SU-DHL-6 (cell line): ENCODE results near the gene CALML3.

Source experiments
- H2AFZ ChIP-seq: fragments of 200-600 bp; sonication (generic); 2 replicates; pipeline ENCODE4 v1.6.1; 2014; ENCODE audit warnings: low read depth, mild to moderate bottlenecking, moderate library complexity, mixed read lengths, antibody characterized with exemption, low read length; ENCODE audit not compliant: severe bottlenecking
- H3F3A ChIP-seq: fragments of 200-600 bp; shearing (Covaris generic); 2 replicates; pipeline ENCODE4 v1.6.0; 2016; ENCODE audit warnings: antibody characterized with exemption, mild to moderate bottlenecking; ENCODE audit not compliant: insufficient read depth
- H3K27ac ChIP-seq: fragments of 200-600 bp; sonication (generic); 2 replicates; pipeline ENCODE4 v1.5.1; 2016; ENCODE audit warnings: low read depth, mild to moderate bottlenecking, low read length, moderate library complexity, mixed read lengths
- H3K27me3 ChIP-seq: fragments of 200-600 bp; sonication (generic), shearing (Covaris generic); 2 replicates; pipeline ENCODE4 v1.6.0; 2014; ENCODE audit warnings: mild to moderate bottlenecking, low read length
- H3K36me3 ChIP-seq: fragments of 200-600 bp; sonication (generic); 2 replicates; pipeline ENCODE4 v1.6.1; 2014; ENCODE audit warnings: mild to moderate bottlenecking, low read length, mixed read lengths
- H3K4me2 ChIP-seq: fragments of 300-600, 200-600 bp; shearing (Covaris generic), sonication (generic); 2 replicates; pipeline ENCODE4 v1.6.0; 2014; ENCODE audit warnings: low read length, low read depth, mild to moderate bottlenecking; ENCODE audit not compliant: poor library complexity, severe bottlenecking
- H3K4me3 ChIP-seq: fragments of 200-600 bp; sonication (generic); 2 replicates; pipeline ENCODE4 v1.5.1; 2014; ENCODE audit warnings: antibody characterized with exemption, low read length, mild to moderate bottlenecking, mixed read lengths; ENCODE audit not compliant: insufficient read depth, poor library complexity, severe bottlenecking
- H3K79me2 ChIP-seq: fragments of 200-600 bp; sonication (generic); 2 replicates; pipeline ENCODE4 v1.6.1; 2014; ENCODE audit warnings: mild to moderate bottlenecking, low read length, moderate library complexity; ENCODE audit not compliant: insufficient read depth
- H3K9ac ChIP-seq: fragments of 200-600 bp; sonication (generic); 2 replicates; pipeline ENCODE4 v1.7.0; 2014; ENCODE audit warnings: mild to moderate bottlenecking, low read length
- H3K9me2 ChIP-seq: fragments of 200-600 bp; sonication (generic); replicated peaks from 2 replicates; pipeline ENCODE4 v1.6.1; 2014; ENCODE audit warnings: low read length; ENCODE audit not compliant: insufficient read depth
- H3K9me3 ChIP-seq: fragments of 200-600 bp; sonication (generic); 2 replicates; pipeline ENCODE4 v1.6.1; 2014; ENCODE audit warnings: low read length, mixed read lengths; ENCODE audit not compliant: insufficient read depth
- H4K20me1 ChIP-seq: fragments of 200-600 bp; sonication (generic); 2 replicates; pipeline ENCODE4 v1.6.1; 2014; ENCODE audit warnings: low read depth, mild to moderate bottlenecking, antibody characterized with exemption, low read length, moderate library complexity, mixed read lengths
- CTCF ChIP-seq: fragments of 200-600 bp; sonication (generic); IDR thresholded peaks from one replicate; pipeline ENCODE4 v1.5.1; 2017; ENCODE audit warnings: antibody characterized with exemption, mild to moderate bottlenecking, low read length, moderate library complexity; ENCODE audit not compliant: insufficient read depth, poor library complexity, severe bottlenecking
- EZH2phosphoT487 ChIP-seq: fragments of 200-600 bp; sonication (generic), shearing (Covaris generic); conservative IDR thresholded peaks from 2 replicates; pipeline ENCODE4 v1.6.1; 2018; ENCODE audit warnings: mild to moderate bottlenecking, antibody characterized with exemption, low read length, moderate library complexity, mixed read lengths

The CALML3 gene

GRCh38 chr10:5529702-5530411 lies 5.1 kb downstream of the CALML3 start:
- H3K9me3 ChIP-seq, result no peaks in the 10 kb centered on the region
- no peak overlapping the region for H3K9ac ChIP-seq
- H3K27me3 ChIP-seq, result no peaks in the 10 kb centered on the region
- H3K27ac ChIP-seq, result no peak overlapping the region
- no peak overlapping the region for H2AFZ ChIP-seq
- no peaks in the 10 kb centered on the region for H4K20me1 ChIP-seq
- H3K9me2 ChIP-seq, result no peaks in the 10 kb centered on the region
- no peak overlapping the region for H3K4me3 ChIP-seq
- no peak overlapping the region for H3K4me2 ChIP-seq
- no peaks in the 10 kb centered on the region for H3K36me3 ChIP-seq
- no peaks in the 10 kb centered on the region for H3F3A ChIP-seq
- no peaks in the 10 kb centered on the region for H3K79me2 ChIP-seq
- TF ChIP-seq CTCF, result no peak
- no peak for TF ChIP-seq EZH2phosphoT487

- TF ChIP-seq CTCF (no peak), EZH2phosphoT487 (no peak)
- Histone ChIP-seq H3K79me2 (no peaks in the 10 kb centered on the region), H3K9me3 (no peaks in the 10 kb centered on the region), H3K36me3 (no peaks in the 10 kb centered on the region), H3K4me2 (no peak overlapping the region), H3F3A (no peaks in the 10 kb centered on the region), H3K27me3 (no peaks in the 10 kb centered on the region), H3K9me2 (no peaks in the 10 kb centered on the region), H4K20me1 (no peaks in the 10 kb centered on the region), H3K4me3 (no peak overlapping the region), H3K9ac (no peak overlapping the region), H2AFZ (no peak overlapping the region), H3K27ac (no peak overlapping the region)
Measured at GRCh38 chr10:5530412-5530806, 5.6 kb downstream of the CALML3 start.

DNA sequence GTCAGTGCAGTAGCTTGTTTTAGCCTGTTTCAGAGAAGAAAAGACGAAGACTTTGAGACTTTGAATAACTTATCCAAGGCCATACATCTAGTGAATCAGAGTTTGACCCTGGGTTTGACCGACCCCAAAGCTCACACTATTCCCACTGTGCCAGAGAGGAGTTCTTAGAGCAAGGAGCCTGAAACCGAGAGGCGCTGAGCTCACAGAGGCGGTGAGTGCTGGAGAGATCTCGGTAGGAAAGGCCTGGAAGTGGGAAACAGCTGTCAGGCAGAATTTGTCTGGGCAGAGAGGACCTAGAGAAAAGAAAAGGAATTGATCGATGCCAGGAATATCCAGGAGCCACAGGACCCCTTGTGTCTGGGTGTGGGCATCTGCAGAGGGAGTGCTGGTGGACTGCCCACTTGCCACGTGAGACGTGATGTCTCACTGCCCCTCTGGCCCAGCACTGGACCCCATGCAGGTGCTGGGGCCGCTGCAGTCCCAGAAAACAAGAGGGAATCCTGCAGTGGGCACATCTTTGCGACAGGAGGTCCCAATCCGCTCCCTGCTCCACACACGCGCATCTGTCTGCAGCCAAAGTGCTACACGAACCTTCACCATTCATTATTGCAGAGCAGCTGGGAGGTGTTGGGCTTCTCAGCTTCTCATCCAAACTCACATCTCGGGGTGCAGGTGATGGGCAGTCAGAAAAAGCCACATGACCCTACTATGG lies 6.2 kb downstream of the CALML3 start:
- Histone ChIP-seq H4K20me1 (no peaks in the 10 kb centered on the region), H3K4me3 (no peak overlapping the region), H3K9me2 (no peaks in the 10 kb centered on the region), H3K9me3 (no peaks in the 10 kb centered on the region), H3K27ac (no peak overlapping the region), H3K4me2 (no peak overlapping the region), H2AFZ (no peak overlapping the region), H3K9ac (no peak overlapping the region), H3K36me3 (no peaks in the 10 kb centered on the region), H3K79me2 (no peaks in the 10 kb centered on the region), H3K27me3 (no peaks in the 10 kb centered on the region), H3F3A (no peaks in the 10 kb centered on the region)
- TF ChIP-seq CTCF (no peak), EZH2phosphoT487 (no peak)
